GDM1 (cell line): ENCODE data around the gene DISP3.

Experiments
- DNase-seq: peaks from one replicate; lab custom pipeline; 2025; lab: John Stamatoyannopoulos, UW

Gene DISP3

DNA sequence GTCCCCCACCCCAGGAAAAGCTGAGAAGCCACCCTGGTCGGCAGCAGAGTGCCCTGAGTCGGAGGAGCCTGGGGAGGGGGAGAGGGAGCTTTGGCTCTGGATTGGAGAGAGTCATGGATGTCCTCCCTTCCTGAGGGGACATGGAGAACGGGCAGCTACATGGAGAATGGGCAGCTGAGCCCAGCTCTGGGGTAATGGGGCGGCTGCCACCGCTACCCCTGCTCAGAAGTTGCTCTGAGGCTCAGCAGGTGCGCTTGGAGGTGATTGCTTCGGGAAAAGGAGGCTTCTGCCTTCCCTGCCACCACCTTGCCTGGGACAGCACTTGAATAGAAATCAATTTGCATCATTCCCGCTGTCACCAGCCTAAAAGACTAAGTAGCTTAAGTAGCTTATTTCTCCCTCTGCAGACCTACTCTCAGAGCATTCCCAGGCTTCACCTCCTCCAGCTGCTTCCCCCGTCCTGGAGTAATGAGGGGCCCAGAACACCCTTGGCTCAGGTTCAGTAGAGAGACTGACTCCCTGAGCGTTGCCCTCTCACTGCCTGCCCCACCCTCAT, 8.3 kb downstream of the DISP3 start:
- DNase-seq, result no peak

DNA sequence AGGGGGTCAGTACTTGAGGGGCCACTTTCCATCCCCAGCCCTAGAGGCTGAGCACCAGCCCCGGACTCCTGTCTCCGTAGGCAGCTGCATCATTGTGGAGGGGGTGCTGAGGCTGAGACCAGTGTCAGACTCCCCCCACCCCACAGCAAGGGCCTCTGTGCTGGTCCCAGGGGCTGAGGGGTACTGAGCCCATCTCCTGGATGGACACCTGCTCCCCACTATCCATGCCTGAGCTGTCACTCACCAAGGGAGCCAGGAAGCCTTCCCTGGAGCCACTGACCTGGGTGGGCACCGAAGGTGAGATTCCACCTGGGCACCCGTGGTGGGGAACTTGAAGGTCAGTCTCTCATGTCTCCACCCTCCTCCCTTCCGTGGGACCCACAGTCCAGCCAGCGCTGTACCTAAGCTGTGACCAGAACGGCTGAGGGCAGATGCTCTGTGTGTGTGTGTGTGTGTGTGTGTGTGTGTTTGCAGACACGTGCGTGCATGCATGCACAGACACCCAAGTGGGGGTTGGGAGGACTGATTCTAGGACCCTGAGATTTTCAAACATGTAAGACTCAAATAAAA, 9.3 kb downstream of the DISP3 start:
- no peak for DNase-seq

DNA sequence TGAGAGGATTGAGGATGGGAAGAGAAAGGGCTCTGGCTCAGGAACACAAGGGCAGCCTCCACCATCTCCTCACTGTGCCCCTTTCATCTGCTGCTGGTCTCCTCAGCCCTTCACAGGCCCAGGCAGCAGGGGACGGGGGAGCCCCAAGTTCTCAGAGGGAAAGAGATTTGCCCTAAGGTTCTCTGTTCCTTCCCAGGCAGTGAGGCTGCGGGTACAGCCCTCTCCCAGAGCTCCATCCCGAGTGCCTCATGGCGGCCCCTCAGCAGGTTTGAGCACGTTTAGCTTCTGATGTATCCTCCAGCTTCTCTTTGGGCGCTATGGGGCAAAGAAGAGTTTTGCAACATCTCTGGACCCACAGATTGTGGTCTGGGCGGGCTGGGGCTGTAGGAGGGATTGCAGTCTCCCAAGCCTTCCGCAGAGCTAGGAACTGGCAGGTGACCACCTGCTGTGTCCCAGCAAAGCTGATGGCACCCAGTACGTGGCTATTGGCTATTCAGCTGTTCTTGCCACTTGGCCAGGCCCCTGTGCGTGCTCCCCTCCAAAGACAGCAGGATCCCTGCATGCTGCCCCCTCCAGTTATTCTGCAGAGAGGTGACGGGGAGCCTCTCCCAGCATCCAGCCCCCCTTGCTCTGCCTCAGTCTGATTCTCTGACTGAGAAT, 10.1 kb downstream of the DISP3 start:
- no peak for DNase-seq

DNA sequence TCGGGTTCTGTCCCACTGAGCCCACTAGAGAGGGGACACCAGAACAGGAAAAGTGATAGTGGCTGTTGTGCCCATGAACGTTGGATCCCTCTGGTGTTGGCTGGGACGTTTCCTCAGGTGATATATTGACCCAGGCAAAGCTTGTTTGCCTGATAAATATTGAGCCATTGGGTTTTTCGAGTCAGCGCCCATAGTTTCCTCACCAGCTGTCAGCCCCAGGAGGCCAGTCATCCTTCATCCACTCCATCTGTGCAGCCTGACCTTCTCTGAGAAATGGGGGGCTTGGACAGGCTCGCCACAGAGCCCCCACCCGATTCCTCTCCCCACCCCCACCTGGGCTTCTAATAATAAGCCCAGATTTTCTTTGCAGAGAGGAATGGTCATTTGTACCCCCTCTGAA, 13.3 kb downstream of the DISP3 start:
- DNase-seq, result no peak

DNA sequence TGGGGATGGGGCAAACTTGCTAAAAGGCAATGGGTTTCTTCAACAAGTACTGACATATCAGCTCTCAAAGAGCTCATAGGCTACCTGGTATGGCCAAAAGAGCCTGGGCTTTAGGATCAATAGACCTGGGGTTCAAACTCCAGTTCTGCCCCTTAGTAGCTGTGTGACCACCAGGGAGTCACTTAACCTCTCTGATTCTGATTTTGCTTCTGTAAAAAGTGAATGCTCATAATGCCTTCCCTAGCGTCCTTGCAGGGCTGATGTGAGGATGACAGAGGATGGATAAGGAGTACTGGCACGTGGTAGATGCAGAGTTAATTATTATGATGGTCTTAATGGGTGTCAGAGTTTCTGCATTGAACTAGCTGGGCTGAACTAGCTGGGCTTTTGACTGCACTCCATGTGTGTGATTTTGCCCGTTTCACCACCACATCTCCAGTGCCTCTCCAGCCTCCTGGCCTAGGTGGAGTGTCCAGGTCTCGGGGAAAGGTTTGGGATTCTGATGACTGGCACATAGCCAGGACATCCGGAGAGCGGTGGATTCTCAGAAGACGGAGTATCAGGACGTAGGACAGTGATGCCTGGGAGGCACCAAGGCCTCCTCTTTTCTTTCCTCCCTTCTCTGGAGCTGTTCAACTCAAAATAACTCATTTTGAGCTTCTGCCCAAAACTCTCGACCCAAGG, 15.2 kb downstream of the DISP3 start:
- DNase-seq, result no peak

DNA sequence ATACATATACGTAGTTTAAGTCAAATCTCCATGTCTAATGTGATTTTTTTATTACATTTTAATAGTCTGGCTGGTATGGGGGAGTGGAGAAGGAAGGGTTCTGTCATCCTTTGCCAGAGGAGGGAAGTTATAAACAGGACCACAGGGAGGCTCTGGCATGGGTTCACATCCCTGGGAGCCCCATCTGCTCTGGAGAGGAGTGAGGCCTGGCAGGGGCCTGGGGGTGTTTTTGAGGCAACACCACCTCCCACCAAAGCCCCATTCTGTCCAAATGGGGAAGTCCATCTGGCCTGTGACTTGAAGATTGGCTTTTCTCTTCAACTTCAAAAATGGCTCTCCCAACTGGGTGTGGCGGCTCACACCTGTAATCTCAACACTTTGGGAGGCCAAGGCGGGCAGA, 15.8 kb downstream of the DISP3 start:
- no peak for DNase-seq

DNA sequence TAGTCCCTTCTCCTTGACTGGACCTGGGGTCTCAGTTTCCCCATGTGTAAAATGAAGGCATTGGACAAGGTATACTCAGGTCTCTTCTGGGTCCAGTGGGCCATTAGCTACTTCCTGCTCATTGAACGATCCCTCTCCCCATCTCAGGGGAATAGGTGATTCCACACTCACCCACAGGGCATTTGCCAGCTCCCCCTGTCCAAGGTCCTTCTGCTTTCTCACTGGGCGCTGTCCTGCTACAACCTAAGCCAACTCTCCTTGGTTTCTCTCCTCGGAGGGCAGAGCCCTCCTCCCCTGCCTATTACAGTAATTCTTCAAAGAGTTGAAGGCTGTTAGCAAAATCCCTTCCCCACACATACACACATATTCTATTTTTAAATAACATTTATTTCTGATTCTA, 16.6 kb downstream of the DISP3 start:
- no peak for DNase-seq

DNA sequence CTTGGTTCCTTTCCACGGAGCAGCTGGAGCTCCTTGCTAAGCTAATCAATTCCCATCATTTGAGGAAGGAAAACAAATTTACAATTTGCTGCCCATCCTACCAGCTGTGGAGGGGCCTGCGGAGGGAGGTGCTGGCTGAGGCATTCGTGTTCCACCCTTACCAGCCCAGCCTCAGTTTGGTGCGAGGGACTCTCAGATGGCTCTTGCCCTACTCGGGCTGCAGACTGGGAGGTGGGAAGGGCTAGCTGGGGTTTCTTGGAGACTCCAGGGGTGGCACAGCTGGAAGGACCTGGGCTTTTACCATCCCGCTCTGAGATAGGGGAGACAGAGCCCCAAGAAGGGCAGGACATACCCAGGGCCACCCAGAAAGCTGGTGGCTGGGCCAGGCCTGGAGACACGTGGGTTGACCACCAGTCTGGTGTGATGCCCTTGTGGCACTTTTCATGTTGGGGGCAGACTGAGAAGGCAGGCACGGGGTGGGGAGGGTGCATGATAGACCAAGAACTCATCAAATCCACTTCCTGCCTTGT, 17.7 kb downstream of the DISP3 start:
- DNase-seq, result no peak

DNA sequence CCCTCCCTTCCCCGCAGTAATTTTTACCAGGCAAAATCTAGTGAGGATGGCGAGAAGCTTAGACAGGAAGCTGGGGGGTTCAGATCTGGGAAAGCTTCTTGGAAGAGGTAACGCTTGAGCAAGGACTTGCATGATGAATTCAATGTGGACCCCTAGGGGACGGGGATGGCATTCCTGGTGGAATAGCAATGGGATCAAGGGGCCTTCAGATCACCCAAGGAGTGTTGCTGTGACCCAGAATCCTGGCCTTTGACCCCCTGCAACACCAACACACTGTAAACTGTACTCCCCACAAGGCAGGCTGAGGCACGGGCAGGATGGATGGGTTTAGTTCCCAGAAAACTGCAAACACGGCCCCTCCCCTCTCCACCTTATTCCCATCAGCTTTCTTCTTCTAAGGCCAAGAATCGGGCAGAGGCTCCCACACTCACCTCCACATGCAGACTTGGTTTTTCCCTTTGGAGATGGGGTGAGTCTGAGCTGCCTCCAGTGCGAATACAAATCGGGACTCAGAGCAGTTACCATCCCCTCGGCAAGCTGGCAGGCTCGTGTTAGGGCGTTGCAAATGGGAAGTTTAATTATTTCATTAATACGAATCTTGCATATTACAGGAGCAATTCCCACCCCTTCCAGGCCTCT, 20.1 kb downstream of the DISP3 start:
- DNase-seq, result no peak

DNA sequence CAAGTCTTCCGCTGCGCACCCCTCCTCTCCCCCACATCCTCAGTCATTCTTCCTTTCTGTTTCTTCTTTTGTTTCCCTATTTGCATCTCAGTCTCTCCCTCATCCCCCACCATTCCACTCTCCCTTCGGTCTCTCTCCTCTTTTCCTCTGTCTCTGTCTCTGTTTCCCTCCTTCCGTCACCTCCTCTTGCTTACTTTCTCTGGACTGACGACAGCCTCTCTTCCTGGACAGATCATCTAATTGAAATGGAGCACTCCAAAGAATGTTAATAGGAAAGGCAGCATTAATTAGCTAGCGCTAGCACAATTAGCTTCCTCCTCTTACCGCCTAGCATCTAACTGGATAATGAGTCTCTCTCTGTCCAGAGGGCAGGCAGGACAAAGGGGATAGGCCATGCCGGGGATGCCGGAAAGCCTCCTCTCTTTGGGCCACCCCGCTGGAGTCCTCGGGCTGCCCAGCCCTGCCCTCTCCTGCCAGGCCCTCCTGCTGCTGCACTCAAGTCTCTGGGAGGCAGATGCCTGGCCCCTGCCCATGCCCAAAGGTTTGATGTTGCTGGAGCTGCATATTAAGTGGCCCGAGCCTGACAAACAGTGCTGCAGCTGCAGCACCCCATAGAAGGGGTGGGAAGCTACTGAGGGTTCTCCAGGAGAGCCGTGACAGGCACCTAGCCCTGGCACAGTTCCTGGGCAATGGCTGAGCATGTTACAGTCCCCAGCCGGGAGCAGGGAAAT, 20.8 kb downstream of the DISP3 start:
- DNase-seq, result no peak

DNA sequence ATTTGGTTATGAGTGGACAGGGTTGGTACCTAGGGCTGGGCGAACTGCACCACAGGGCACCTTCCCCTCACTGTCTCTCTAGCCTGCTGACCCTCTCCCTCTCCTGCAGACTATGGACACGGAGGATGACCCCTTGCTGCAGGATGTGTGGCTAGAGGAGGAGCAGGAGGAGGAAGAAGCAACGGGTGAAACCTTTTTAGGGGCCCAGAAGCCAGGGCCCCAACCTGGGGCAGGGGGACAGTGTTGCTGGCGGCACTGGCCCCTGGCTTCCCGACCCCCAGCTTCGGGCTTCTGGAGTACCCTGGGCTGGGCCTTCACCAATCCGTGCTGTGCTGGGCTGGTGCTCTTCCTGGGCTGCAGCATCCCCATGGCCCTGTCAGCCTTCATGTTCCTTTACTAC, 21.9 kb downstream of the DISP3 start:
- DNase-seq, result no peak

DNA sequence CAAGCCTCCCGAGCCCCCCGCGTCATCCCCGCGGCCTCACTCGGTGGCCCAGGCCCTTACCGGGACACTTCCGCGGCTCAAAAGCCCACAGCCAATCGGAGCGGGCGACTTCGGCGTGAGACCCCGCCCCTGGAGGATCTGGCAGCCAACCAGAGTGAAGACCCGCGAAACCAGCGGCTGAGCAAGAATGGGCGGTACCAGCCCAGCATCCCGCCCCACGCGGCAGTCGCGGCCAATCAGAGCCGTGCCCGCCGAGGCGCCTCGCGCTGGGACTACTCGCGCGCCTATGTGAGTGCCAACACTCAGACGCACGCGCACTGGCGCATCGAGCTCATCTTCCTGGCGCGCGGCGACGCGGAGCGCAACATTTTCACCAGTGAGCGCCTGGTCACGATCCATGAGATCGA, 22.5 kb downstream of the DISP3 start:
- DNase-seq, result no peak

DNA sequence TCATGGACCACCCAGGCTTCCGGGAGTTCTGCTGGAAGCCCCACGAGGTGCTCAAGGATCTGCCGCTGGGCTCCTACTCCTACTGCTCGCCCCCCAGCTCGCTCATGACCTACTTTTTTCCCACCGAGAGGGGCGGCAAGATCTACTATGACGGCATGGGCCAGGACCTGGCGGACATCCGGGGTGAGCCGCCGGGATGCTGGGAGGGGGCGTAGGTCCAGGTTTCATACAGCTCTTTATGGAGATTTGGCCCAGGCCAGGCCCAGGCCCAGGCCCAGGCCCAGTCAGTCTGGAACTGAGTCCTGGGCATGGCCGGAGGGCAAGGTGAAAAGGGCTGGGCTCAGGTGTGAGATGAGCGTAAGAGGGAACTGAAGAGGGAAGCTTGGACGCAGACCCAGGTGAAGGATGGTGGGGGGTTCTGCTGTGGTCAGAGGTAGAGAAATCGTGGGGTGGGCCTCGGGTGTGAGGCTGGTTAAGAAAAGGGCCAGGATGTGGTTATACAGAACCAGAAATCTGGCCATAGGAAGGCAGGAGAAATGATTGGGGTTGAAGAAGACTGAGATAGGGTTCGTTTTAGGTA, 23.0 kb downstream of the DISP3 start:
- no peak for DNase-seq

DNA sequence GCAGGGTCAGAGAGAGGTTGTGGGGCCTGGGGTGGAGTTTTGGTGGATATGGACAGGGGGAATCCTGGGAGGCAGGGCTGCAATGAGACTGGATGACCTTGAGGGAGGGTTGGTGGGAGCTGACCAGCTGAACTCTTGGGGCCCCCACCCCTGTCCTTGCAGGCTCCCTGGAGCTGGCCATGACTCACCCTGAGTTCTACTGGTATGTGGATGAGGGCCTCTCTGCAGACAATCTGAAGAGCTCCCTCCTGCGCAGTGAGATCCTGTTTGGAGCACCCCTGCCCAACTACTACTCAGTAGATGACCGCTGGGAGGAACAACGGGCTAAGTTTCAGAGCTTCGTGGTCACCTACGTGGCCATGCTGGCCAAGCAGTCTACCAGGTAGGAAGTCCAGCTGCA, 23.6 kb downstream of the DISP3 start:
- no peak for DNase-seq

DNA sequence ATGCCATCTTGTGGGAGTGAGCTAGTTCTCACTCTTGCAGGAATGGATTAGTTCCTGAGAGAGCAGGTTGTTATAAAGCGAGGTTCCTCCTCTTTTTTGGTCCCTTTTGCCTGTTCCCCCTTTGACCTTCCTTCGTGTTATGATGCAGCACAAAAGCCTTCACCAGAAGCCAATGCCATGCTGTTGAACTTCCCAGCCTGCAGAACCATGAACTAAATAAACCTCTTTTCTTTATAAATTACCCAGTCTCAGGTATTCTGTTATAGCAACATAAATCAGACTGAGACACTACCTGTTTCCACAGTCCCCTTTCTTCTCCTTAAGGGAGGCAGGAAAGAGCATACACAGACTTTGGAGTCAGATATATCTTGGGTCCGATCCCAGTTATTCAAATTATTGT, 25.6 kb downstream of the DISP3 start:
- DNase-seq, result no peak

DNA sequence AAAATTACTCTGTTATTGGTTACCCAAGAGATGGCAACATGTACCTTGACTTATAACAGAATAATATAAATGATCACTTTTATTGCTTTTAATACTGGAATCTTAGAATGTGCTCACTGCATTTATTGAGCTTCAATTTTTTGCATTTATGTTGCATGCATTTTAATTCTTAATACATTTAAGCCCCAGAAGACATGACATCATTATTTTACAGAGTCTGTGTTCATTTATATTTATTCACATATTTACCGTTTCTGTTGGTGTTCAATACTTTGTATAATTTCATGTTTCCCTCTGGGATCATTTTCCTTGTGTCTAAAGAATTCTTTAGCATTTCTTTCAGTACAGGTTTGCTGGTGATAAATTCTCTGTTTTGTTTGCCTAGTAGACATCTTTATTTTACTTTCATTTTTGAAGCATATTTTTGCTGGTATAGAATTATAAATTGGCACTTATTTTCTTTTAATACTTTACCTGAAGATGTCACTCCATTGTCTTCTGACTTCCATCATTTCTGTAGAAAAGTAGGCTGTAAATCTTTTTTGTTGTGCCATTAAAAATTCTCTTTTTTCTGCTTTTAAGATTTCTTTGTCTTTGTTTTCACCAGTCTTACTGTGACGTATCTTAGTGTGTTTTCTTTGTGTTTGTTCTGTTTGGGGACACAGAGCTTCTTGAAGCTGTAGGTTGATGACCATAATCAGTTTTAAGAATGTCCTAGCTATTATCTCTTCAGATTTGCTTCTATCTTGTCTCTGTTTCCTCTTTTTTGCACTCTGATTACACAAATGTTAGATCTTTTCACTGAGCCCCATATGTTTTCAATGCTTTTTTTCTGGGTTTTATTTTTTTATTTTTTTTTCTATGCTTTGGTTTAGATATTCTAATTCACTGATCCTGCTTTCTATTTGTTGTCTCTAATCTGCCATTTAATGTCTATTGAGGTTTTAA, 26.9 kb downstream of the DISP3 start:
- no peak for DNase-seq

DNA sequence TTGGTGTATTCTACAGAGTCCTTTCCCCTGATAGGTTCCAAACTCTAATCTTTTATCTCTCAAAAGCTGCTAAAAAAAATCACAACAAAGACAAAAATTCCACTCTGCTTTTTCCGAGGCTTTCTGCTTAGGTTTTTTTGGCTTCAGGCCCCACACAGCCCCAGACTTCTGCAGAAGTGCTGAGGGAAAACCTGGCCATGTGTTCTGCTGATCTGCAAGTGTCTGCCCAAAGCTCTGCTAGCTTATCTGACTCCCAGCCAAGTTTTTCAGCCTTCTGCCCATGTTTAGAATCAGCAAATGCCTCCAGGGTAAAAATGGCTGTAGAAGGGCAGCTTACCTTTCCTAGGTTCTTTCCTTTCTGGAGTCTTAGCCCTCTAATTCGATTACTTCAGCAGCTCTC, 28.4 kb downstream of the DISP3 start:
- DNase-seq, result no peak

DNA sequence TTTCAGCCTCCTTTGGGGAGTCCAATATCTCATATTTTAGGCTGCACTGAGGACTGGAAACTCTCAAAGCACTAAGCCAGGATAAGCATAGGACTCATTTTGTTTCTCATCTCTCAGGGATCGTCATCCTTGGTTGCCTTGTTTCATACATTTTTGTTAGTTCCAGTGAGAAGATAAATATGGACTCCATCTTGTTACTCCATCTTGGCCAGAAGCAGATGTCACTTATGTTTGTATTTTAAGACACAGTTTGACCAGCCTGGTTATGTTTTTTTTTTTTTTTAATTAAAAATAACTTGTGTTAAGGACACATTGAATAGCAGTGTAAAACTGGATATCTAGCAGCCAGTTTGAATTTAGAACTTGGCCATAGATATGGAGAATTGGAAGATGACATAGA, 34.7 kb downstream of the DISP3 start:
- no peak for DNase-seq

DNA sequence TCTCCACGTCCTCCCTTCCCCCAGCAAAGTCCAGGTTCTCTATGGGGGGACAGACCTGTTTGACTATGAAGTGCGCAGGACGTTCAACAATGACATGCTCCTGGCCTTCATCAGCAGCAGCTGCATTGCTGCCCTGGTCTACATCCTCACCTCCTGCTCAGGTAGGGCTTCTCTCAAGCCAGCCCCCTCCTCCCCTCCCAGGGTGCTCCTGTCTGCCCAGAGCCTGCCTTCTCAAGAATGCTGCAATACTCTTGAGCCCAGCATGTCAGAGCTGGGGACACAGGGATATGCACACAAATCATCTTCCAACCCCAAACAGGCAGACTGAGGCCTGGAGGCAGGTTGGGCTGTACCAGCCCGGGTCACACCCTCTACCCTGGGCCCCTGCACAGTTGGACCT, 35.4 kb downstream of the DISP3 start:
- DNase-seq, result no peak
